HG02642 (cell line): Measurements from ENCODE around the gene CEP63.
"Not testable (repeated sequence)": the region's sequence is repeated elsewhere in the genome, so short reads cannot be mapped to it uniquely, and the experiment has no call there.

Experiments used
- ATAC-seq: cut with Tn5 transposase; IDR thresholded peaks from one replicate; pipeline ENCODE4 v1.9.1; 2021; ENCODE audit warnings: mild to moderate bottlenecking; ENCODE audit not compliant: unreplicated experiment, poor library complexity

The CEP63 gene

GRCh38 chr3:134504132-134504531 lies 18.3 kb downstream of the CEP63 start:
- no peak for ATAC-seq

- ATAC-seq = no peak
These were observed 19.6 kb downstream of the CEP63 start for GRCh38 chr3:134505485-134505884.

GRCh38 chr3:134511500-134511899 lies 25.6 kb downstream of the CEP63 start:
- no peak for ATAC-seq

GRCh38 chr3:134516905-134517304 lies 31.0 kb downstream of the CEP63 start:
- ATAC-seq = no peak

GRCh38 chr3:134517791-134518190 lies 31.9 kb downstream of the CEP63 start:
- ATAC-seq = no peak

- no peak for ATAC-seq
These were observed 36.7 kb downstream of the CEP63 start for GRCh38 chr3:134522541-134522940.

GRCh38 chr3:134525293-134525692 lies 39.4 kb downstream of the CEP63 start:
- no peak for ATAC-seq

- no peak for ATAC-seq
These were observed 40.5 kb downstream of the CEP63 start for GRCh38 chr3:134526319-134526718.

GRCh38 chr3:134527037-134527436 lies 41.2 kb downstream of the CEP63 start:
- ATAC-seq = no peak

- ATAC-seq = no peak
These were observed 41.8 kb downstream of the CEP63 start for GRCh38 chr3:134527538-134528186.

- ATAC-seq = no peak
These were observed 47.6 kb downstream of the CEP63 start for GRCh38 chr3:134533493-134533892.

GRCh38 chr3:134535186-134535970 lies 49.5 kb downstream of the CEP63 start:
- ATAC-seq = no peak

- ATAC-seq = no peak
These were observed 50.9 kb downstream of the CEP63 start for GRCh38 chr3:134536781-134537180.

GRCh38 chr3:134542287-134542958 lies 56.6 kb downstream of the CEP63 start:
- ATAC-seq = no peak

GRCh38 chr3:134543113-134543512 lies 57.3 kb downstream of the CEP63 start:
- ATAC-seq = no peak

- no peak for ATAC-seq
These were observed 58.5 kb downstream of the CEP63 start for GRCh38 chr3:134544316-134544715.

- not testable (repeated sequence) for ATAC-seq
These were observed 58.9 kb downstream of the CEP63 start for GRCh38 chr3:134544783-134545182.

- no peak for ATAC-seq
These were observed 60.0 kb downstream of the CEP63 start for GRCh38 chr3:134545818-134546217.

- ATAC-seq = no peak
These were observed 66.9 kb downstream of the CEP63 start for GRCh38 chr3:134552784-134553183.

- no peak for ATAC-seq
These were observed 73.7 kb downstream of the CEP63 start for GRCh38 chr3:134559591-134559990.

- ATAC-seq = no peak
These were observed 76.2 kb downstream of the CEP63 start for GRCh38 chr3:134562055-134562454.
